CD4-positive, alpha-beta T cell treated with Interferon gamma for 1 hour (primary cell): ENCODE data around the gene CCBE1.
"Not testable (repeated sequence)": the region's sequence is repeated elsewhere in the genome, so short reads cannot be mapped to it uniquely, and the experiment has no call there.

Source experiments
- DNase-seq: peaks from one replicate; pipeline ENCODE4 v3.0.0-alpha.2; 2020

Gene CCBE1

GRCh38 chr18:59675346-59675745, 21.9 kb downstream of the CCBE1 start:
- no peak for DNase-seq

GRCh38 chr18:59674903-59675270, 22.3 kb downstream of the CCBE1 start:
- DNase-seq, result no peak

GRCh38 chr18:59674186-59674902, 22.9 kb downstream of the CCBE1 start:
- DNase-seq, result no peak

- no peak for DNase-seq
Observed at GRCh38 chr18:59672235-59672711, 24.9 kb downstream of the CCBE1 start.

- DNase-seq, result no peak
Observed at GRCh38 chr18:59671551-59671950, 25.7 kb downstream of the CCBE1 start.

GRCh38 chr18:59669872-59670657, 27.2 kb downstream of the CCBE1 start:
- DNase-seq, result no peak

- DNase-seq, result no peak
Observed at GRCh38 chr18:59667488-59667887, 29.7 kb downstream of the CCBE1 start.

- DNase-seq, result not testable (repeated sequence)
Observed at GRCh38 chr18:59666007-59666402, 31.2 kb downstream of the CCBE1 start.

GRCh38 chr18:59665057-59666006, 31.9 kb downstream of the CCBE1 start:
- DNase-seq, result no peak

GRCh38 chr18:59664329-59664728, 32.9 kb downstream of the CCBE1 start:
- DNase-seq, result no peak

GRCh38 chr18:59663096-59663495, 34.1 kb downstream of the CCBE1 start:
- DNase-seq, result no peak

- DNase-seq, result no peak
Observed at GRCh38 chr18:59661891-59662701, 35.1 kb downstream of the CCBE1 start.

GRCh38 chr18:59660786-59661743, 36.2 kb downstream of the CCBE1 start:
- no peak for DNase-seq

- no peak for DNase-seq
Observed at GRCh38 chr18:59660366-59660765, 36.9 kb downstream of the CCBE1 start.

- DNase-seq, result no peak
Observed at GRCh38 chr18:59659508-59660170, 37.6 kb downstream of the CCBE1 start.

- DNase-seq, result no peak
Observed at GRCh38 chr18:59658941-59659340, 38.3 kb downstream of the CCBE1 start.

- no peak for DNase-seq
Observed at GRCh38 chr18:59657012-59657411, 40.2 kb downstream of the CCBE1 start.

GRCh38 chr18:59656373-59656887, 40.8 kb downstream of the CCBE1 start:
- no peak for DNase-seq

- no peak for DNase-seq
Observed at GRCh38 chr18:59655676-59656075, 41.5 kb downstream of the CCBE1 start.

GRCh38 chr18:59651071-59651470, 46.2 kb downstream of the CCBE1 start:
- DNase-seq, result no peak
